Measurements from ENCODE around the gene HBS1L.

The HBS1L gene

GRCh38 chr6:134951494-134952263 lies 102.9 kb downstream of the HBS1L start:
- DNase-seq, result no peak
- TF ChIP-seq CTCF (IDR thresholded peaks at IDR 0.05), result no peak
- intact Hi-C loops (cut with DNase I; ENCODE audit: low total_unique reads), result no loop called here
- Histone ChIP-seq H3K4me1 (no peaks in the 10 kb centered on the region), H3K36me3 (no peaks in the 10 kb centered on the region), H3K27me3 (no peaks in the 10 kb centered on the region), H3K4me3 (no peak overlapping the region), H3K27ac (no peak overlapping the region), H3K9me3 (peaks cover 0 to 4% (median 0%) of the 10 kb centered on the region in 3 donors)

GRCh38 chr6:134950482-134950881 lies 104.1 kb downstream of the HBS1L start:
- no peak for TF ChIP-seq CTCF (IDR thresholded peaks at IDR 0.05)

GRCh38 chr6:134949927-134950326 lies 104.7 kb downstream of the HBS1L start, which contains the start of gene ALDH8A1:
TSS of gene ALDH8A1 (minus strand) at chr6:134950101. CDS start at chr6:134950053, 48 bp downstream.
- intact Hi-C loops (cut with DNase I; ENCODE audit: low total_unique reads), result no loop called here
- DNase-seq, result no peak
- H3K4me3 ChIP-seq, result no peak within 1 kb of the TSS
- no peaks in the 10 kb centered on the region for H3K27me3 ChIP-seq
- no peak for TF ChIP-seq CTCF (IDR thresholded peaks at IDR 0.05)
- peaks cover 0 to 6% (median 0%) of the 10 kb centered on the region in 3 donors for H3K9me3 ChIP-seq
- H3K4me1 ChIP-seq, result no peaks in the 10 kb centered on the region
- H3K36me3 ChIP-seq, result no peaks in the 10 kb centered on the region
- H3K27ac ChIP-seq, result no peak within 1 kb of the TSS

More at GRCh38 chr6:134950482-134950881, 104.1 kb downstream of the HBS1L start:
- no peaks in the 10 kb centered on the region for H3K27me3 ChIP-seq
- H3K9me3 ChIP-seq, result peaks cover 0 to 6% (median 0%) of the 10 kb centered on the region in 3 donors
- no peak overlapping the region for H3K27ac ChIP-seq
- no peaks in the 10 kb centered on the region for H3K4me1 ChIP-seq
- no peak for DNase-seq
- H3K4me3 ChIP-seq, result no peak overlapping the region
- intact Hi-C loops (cut with DNase I; ENCODE audit: low total_unique reads), result no loop called here
- H3K36me3 ChIP-seq, result no peaks in the 10 kb centered on the region

GRCh38 chr6:134948691-134949090 lies 105.9 kb downstream of the HBS1L start:
- Histone ChIP-seq H3K9me3 (peaks cover 0 to 6% (median 0%) of the 10 kb centered on the region in 3 donors), H3K4me3 (no peak overlapping the region), H3K27me3 (no peaks in the 10 kb centered on the region), H3K4me1 (no peaks in the 10 kb centered on the region), H3K36me3 (no peaks in the 10 kb centered on the region), H3K27ac (no peak overlapping the region)
- TF ChIP-seq CTCF (IDR thresholded peaks at IDR 0.05), result no peak
- intact Hi-C loops (cut with DNase I; ENCODE audit: low total_unique reads), result no loop called here
- no peak for DNase-seq

- Histone ChIP-seq H3K4me3 (no peak overlapping the region), H3K27ac (no peak overlapping the region), H3K36me3 (no peaks in the 10 kb centered on the region), H3K4me1 (no peaks in the 10 kb centered on the region), H3K9me3 (peaks cover 0 to 6% (median 0%) of the 10 kb centered on the region in 3 donors), H3K27me3 (no peaks in the 10 kb centered on the region)
- TF ChIP-seq CTCF (IDR thresholded peaks at IDR 0.05), result no peak
- no peak for DNase-seq
- intact Hi-C loops (cut with DNase I; ENCODE audit: low total_unique reads), result no loop called here
Measured at GRCh38 chr6:134948142-134948541, 106.5 kb downstream of the HBS1L start.
